ENCODE measurements around the gene NR5A2. TPM values are rescaled to one million over a fixed set of nuclear protein-coding genes. Genes with fewer than 3 reads are reported as not detected.

The NR5A2 gene
- total RNA-seq, 1 experiment from 2014 or later, result 22.3 TPM

DNA sequence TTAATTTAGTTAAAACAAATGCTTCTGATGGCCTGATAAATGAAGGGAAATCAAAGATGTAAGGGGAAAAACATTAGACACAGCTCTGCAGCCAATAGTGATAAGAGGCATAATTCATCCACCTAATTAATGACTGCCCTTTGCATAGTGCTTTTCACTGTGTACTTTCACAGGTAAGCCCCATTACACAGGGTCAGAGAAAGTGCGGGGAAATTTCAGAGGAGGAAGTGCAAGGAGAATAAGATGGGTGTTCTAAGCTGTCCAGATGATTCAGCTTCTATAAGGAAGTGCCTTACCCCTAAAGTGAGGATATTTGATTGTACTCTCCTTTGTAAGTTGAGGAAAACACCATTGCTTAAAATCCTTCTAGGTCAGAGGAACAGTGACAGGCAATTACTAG lies 88.0 kb downstream of the NR5A2 start:
- CTCF ChIA-PET, result no interaction called here
- Mint-ChIP-seq H3K4me1 (peaks cover 14% of the 10 kb centered on the region), H3K27ac (peak overlapping the region; percentile 28; the same call in 1 of the 2 replicates), H3K27me3 (ENCODE audit: low read depth) (no peaks in the 10 kb centered on the region), H3K9me3 (no peaks in the 10 kb centered on the region), H3K4me3 (no peak overlapping the region), H3K36me3 (peaks cover 11% of the 10 kb centered on the region)
- POLR2A ChIA-PET, result no interaction called here
- ATAC-seq (no peak), DNase-seq (ENCODE audit: low spot score) (no peak)
- TF ChIP-seq NR1H2 (CRISPR knock-in tag; IDR thresholded peaks at IDR 0.05) (no peak), NFATC4 (CRISPR knock-in tag; IDR thresholded peaks at IDR 0.05) (no peak), OVOL2 (CRISPR knock-in tag; IDR thresholded peaks at IDR 0.05; ENCODE audit: borderline replicate concordance) (no peak), ZNF317 (CRISPR knock-in tag; IDR thresholded peaks at IDR 0.05; ENCODE audit: borderline replicate concordance, low read depth) (no peak), FOXJ3 (CRISPR knock-in tag; IDR thresholded peaks at IDR 0.05; ENCODE audit: borderline replicate concordance) (no peak), SOX15 (CRISPR knock-in tag; IDR thresholded peaks at IDR 0.05) (no peak), TEAD1 (CRISPR knock-in tag; IDR thresholded peaks at IDR 0.05) (no peak), ZNF138 (CRISPR knock-in tag; conservative IDR thresholded peaks at IDR 0.05) (no peak), ZNF416 (CRISPR knock-in tag; IDR thresholded peaks at IDR 0.05) (no peak), RELA (CRISPR knock-in tag; IDR thresholded peaks at IDR 0.05; ENCODE audit: borderline replicate concordance) (no peak), JUN (CRISPR knock-in tag; IDR thresholded peaks at IDR 0.05) (no peak), ZNF281 (CRISPR knock-in tag; IDR thresholded peaks at IDR 0.05) (no peak), NFYB (CRISPR knock-in tag; conservative IDR thresholded peaks at IDR 0.05; ENCODE audit: low read depth) (no peak), ERG (CRISPR knock-in tag; IDR thresholded peaks at IDR 0.05) (no peak)
- TF ChIP-seq, protein P1, sequence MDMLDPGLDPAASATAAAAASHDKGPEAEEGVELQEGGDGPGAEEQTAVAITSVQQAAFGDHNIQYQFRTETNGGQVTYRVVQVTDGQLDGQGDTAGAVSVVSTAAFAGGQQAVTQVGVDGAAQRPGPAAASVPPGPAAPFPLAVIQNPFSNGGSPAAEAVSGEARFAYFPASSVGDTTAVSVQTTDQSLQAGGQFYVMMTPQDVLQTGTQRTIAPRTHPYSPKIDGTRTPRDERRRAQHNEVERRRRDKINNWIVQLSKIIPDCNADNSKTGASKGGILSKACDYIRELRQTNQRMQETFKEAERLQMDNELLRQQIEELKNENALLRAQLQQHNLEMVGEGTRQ (CRISPR knock-in tag; IDR thresholded peaks at IDR 0.05), result no peak
- TF ChIP-seq, protein P2, sequence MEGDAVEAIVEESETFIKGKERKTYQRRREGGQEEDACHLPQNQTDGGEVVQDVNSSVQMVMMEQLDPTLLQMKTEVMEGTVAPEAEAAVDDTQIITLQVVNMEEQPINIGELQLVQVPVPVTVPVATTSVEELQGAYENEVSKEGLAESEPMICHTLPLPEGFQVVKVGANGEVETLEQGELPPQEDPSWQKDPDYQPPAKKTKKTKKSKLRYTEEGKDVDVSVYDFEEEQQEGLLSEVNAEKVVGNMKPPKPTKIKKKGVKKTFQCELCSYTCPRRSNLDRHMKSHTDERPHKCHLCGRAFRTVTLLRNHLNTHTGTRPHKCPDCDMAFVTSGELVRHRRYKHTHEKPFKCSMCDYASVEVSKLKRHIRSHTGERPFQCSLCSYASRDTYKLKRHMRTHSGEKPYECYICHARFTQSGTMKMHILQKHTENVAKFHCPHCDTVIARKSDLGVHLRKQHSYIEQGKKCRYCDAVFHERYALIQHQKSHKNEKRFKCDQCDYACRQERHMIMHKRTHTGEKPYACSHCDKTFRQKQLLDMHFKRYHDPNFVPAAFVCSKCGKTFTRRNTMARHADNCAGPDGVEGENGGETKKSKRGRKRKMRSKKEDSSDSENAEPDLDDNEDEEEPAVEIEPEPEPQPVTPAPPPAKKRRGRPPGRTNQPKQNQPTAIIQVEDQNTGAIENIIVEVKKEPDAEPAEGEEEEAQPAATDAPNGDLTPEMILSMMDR (IDR thresholded peaks at IDR 0.05), result no peak

- Mint-ChIP-seq H3K27me3 (ENCODE audit: low read depth) (no peaks in the 10 kb centered on the region), H3K36me3 (peaks cover 13% of the 10 kb centered on the region; the same call in 1 of the 2 replicates), H3K9me3 (no peaks in the 10 kb centered on the region), H3K4me3 (no peak overlapping the region), H3K27ac (no peak overlapping the region), H3K4me1 (peaks cover 14% of the 10 kb centered on the region)
- no peak for DNase-seq (ENCODE audit: low spot score)
- ChIA-PET CTCF (no interaction called here), POLR2A (no interaction called here)
- ATAC-seq, result no peak
- TF ChIP-seq ZNF219 (CRISPR knock-in tag; IDR thresholded peaks at IDR 0.05; ENCODE audit: borderline replicate concordance) (no peak), ATF3 (CRISPR knock-in tag; conservative IDR thresholded peaks at IDR 0.05) (no peak), HMGA2 (CRISPR knock-in tag; IDR thresholded peaks at IDR 0.05) (no peak), TCF7 (CRISPR knock-in tag; IDR thresholded peaks at IDR 0.05; ENCODE audit: low read depth) (no peak), TEAD4 (CRISPR knock-in tag; IDR thresholded peaks at IDR 0.05) (no peak), PRDM15 (CRISPR knock-in tag; IDR thresholded peaks at IDR 0.05) (no peak), CBFB (CRISPR knock-in tag; IDR thresholded peaks at IDR 0.05; ENCODE audit: low read depth) (no peak), ATF1 (CRISPR knock-in tag; IDR thresholded peaks at IDR 0.05) (no peak), JAZF1 (CRISPR knock-in tag; IDR thresholded peaks at IDR 0.05) (no peak)
- TF ChIP-seq, protein P3, sequence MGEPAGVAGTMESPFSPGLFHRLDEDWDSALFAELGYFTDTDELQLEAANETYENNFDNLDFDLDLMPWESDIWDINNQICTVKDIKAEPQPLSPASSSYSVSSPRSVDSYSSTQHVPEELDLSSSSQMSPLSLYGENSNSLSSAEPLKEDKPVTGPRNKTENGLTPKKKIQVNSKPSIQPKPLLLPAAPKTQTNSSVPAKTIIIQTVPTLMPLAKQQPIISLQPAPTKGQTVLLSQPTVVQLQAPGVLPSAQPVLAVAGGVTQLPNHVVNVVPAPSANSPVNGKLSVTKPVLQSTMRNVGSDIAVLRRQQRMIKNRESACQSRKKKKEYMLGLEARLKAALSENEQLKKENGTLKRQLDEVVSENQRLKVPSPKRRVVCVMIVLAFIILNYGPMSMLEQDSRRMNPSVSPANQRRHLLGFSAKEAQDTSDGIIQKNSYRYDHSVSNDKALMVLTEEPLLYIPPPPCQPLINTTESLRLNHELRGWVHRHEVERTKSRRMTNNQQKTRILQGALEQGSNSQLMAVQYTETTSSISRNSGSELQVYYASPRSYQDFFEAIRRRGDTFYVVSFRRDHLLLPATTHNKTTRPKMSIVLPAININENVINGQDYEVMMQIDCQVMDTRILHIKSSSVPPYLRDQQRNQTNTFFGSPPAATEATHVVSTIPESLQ (CRISPR knock-in tag; IDR thresholded peaks at IDR 0.05), result no peak
These were observed 88.8 kb downstream of the NR5A2 start for GRCh38 chr1:200116324-200116723.
